Osteocyte (in vitro differentiated cells): ENCODE measurements around the gene ZNF425. TPM values are rescaled to one million over a fixed set of nuclear protein-coding genes. Genes with fewer than 3 reads are reported as not detected.

Source experiments
- DNase-seq: peaks from one replicate; pipeline ENCODE4 v3.0.0; 2021; ENCODE audit warnings: mixed read lengths; ENCODE audit not compliant: unreplicated experiment; ENCODE audit errors: extremely low spot score
- H3K27ac Mint-ChIP-seq: one replicate; pipeline ENCODE4 v1.8.0; 2021; ENCODE audit warnings: mild to moderate bottlenecking, mixed read lengths; ENCODE audit not compliant: unreplicated experiment
- H3K27me3 Mint-ChIP-seq: one replicate; pipeline ENCODE4 v1.8.0; 2021; ENCODE audit warnings: mixed read lengths; ENCODE audit not compliant: unreplicated experiment
- H3K36me3 Mint-ChIP-seq: one replicate; pipeline ENCODE4 v1.8.0; 2021; ENCODE audit warnings: mixed read lengths; ENCODE audit not compliant: unreplicated experiment
- H3K4me1 Mint-ChIP-seq: one replicate; pipeline ENCODE4 v1.8.0; 2021; ENCODE audit warnings: mixed read lengths; ENCODE audit not compliant: unreplicated experiment
- H3K4me3 Mint-ChIP-seq: one replicate; pipeline ENCODE4 v1.8.0; 2021; ENCODE audit warnings: mild to moderate bottlenecking, moderate library complexity, mixed read lengths; ENCODE audit not compliant: unreplicated experiment
- H3K9me3 Mint-ChIP-seq: one replicate; pipeline ENCODE4 v1.8.0; 2021; ENCODE audit warnings: mixed read lengths; ENCODE audit not compliant: unreplicated experiment
- CTCF ChIP-seq: fragments of 200-600 bp; sonication (generic); IDR thresholded peaks from 2 replicates; pipeline ENCODE4 v1.5.0; 2021; ENCODE audit warnings: antibody characterized with exemption, mild to moderate bottlenecking, moderate library complexity
- total RNA-seq: library from RNA; stranded (reverse); gene quantifications from 2 replicates; pipeline ENCODE4 v1.2.1, GENCODE V29; 2021

ZNF425 gene
- total RNA-seq, 1 donor from 2014 or later = 6.2 TPM

GRCh38 chr7:149166630-149167352 lies 40.7 kb upstream of the ZNF425 start:
- Mint-ChIP-seq H3K4me1 (no peaks in the 10 kb centered on the region), H3K27ac (no peak overlapping the region), H3K4me3 (no peak overlapping the region), H3K36me3 (peaks cover 27% of the 10 kb centered on the region), H3K27me3 (no peaks in the 10 kb centered on the region), H3K9me3 (no peaks in the 10 kb centered on the region)
- DNase-seq = no peak
- no peak for TF ChIP-seq CTCF

GRCh38 chr7:149166142-149166541 lies 40.0 kb upstream of the ZNF425 start:
- Mint-ChIP-seq H3K36me3 (peaks cover 27% of the 10 kb centered on the region), H3K4me3 (no peak overlapping the region), H3K4me1 (peaks cover 3% of the 10 kb centered on the region), H3K27me3 (no peaks in the 10 kb centered on the region), H3K27ac (no peak overlapping the region), H3K9me3 (no peaks in the 10 kb centered on the region)
- TF ChIP-seq CTCF = no peak
- DNase-seq = no peak

GRCh38 chr7:149161241-149161848 lies 35.2 kb upstream of the ZNF425 start:
- Mint-ChIP-seq H3K4me3 (no peak overlapping the region), H3K27ac (peak overlapping the region; percentile 60), H3K4me1 (peaks cover 5% of the 10 kb centered on the region), H3K9me3 (no peaks in the 10 kb centered on the region), H3K36me3 (peaks cover 24% of the 10 kb centered on the region), H3K27me3 (no peaks in the 10 kb centered on the region)
- TF ChIP-seq CTCF = no peak
- DNase-seq = no peak

GRCh38 chr7:149156898-149157297 lies 30.8 kb upstream of the ZNF425 start:
- TF ChIP-seq CTCF = no peak
- Mint-ChIP-seq H3K27ac (no peak overlapping the region), H3K27me3 (no peaks in the 10 kb centered on the region), H3K9me3 (no peaks in the 10 kb centered on the region), H3K4me3 (no peak overlapping the region), H3K36me3 (peaks cover 26% of the 10 kb centered on the region), H3K4me1 (peaks cover 5% of the 10 kb centered on the region)
- no peak for DNase-seq

- no peak overlapping the region for H3K4me3 Mint-ChIP-seq
- TF ChIP-seq CTCF = no peak
- H3K9me3 Mint-ChIP-seq = no peaks in the 10 kb centered on the region
- H3K27ac Mint-ChIP-seq = no peak overlapping the region
- H3K4me1 Mint-ChIP-seq = peaks cover 9% of the 10 kb centered on the region
- no peak for DNase-seq
- peaks cover 28% of the 10 kb centered on the region for H3K36me3 Mint-ChIP-seq
- no peaks in the 10 kb centered on the region for H3K27me3 Mint-ChIP-seq
These were observed 27.9 kb upstream of the ZNF425 start for GRCh38 chr7:149154056-149154455.
